Breast epithelium (tissue), 4 donors: ENCODE measurements around the gene UBE2J1. TPM values are rescaled to one million over a fixed set of nuclear protein-coding genes. Genes with fewer than 3 reads are reported as not detected.

Source experiments
- DNase-seq, 2 donors: peaks; one replicate each; pipeline ENCODE4 v3.0.0-alpha.2; 2019; ENCODE audit warnings: low spot score in 2 of 2
- H3K27ac ChIP-seq, 2 donors: fragments of 200-600 bp; sonication (generic) in 1 of 2; one replicate each; pipeline ENCODE4 v1.5.1; 2016 to 2019; ENCODE audit warnings: mild to moderate bottlenecking in 1 of 2
- H3K27me3 ChIP-seq, 2 donors: fragments of 200-600 bp; sonication (generic) in 1 of 2; one replicate each; pipeline versions ENCODE4 v1.5.1 to v1.6.0; 2017 to 2019; ENCODE audit warnings: control low read depth in 1 of 2, mild to moderate bottlenecking in 1 of 2
- H3K36me3 ChIP-seq: fragments of 200-600 bp; one replicate; pipeline ENCODE4 v1.5.1; 2019
- H3K4me1 ChIP-seq, 2 donors: fragments of 200-600 bp; sonication (generic); one replicate each; pipeline ENCODE4 v1.5.1; 2016 to 2019; ENCODE audit warnings: control low read depth in 1 of 2
- H3K4me3 ChIP-seq, 3 donors: fragments of 200-600 bp; sonication (generic); 1 replicate in 2 of 3; 2 replicates in 1 of 3; pipeline ENCODE4 v1.5.1; 2016 to 2019; ENCODE audit warnings: mild to moderate bottlenecking in 3 of 3, moderate library complexity in 2 of 3
- H3K9me3 ChIP-seq, 2 donors: fragments of 200-600 bp; sonication (generic) in 1 of 2; one replicate each; pipeline ENCODE4 v1.5.1; 2016 to 2019; ENCODE audit warnings: control low read depth in 1 of 2
- CTCF ChIP-seq, 3 donors: fragments of 450-650 bp; IDR thresholded peaks; one replicate each; pipeline ENCODE4 v1.5.1; 2016 to 2017; ENCODE audit warnings: antibody characterized with exemption in 3 of 3, mild to moderate bottlenecking in 3 of 3, moderate library complexity in 3 of 3
- POLR2A ChIP-seq: fragments of 450-650 bp; IDR thresholded peaks from one replicate; pipeline ENCODE4 v1.6.1; 2016; ENCODE audit warnings: antibody characterized with exemption, mild to moderate bottlenecking, moderate library complexity
- POLR2AphosphoS5 ChIP-seq, 3 donors: sonication (generic); formaldehyde crosslinking; IDR thresholded peaks; one replicate each; pipeline ENCODE4 v1.6.1; 2017; ENCODE audit warnings: antibody characterized with exemption in 3 of 3
- intact Hi-C: fragments of 100-400 bp; cut with DNase I; formaldehyde crosslinking; loops from one replicate; pipeline ENCODE4 v1.15.1; 2023; ENCODE audit warnings: low total_unique reads
- total RNA-seq, 3 donors: library from RNA; depleted of rRNA; stranded (reverse); fragments of >200 nt; gene quantifications; one replicate each; pipeline ENCODE4 v1.1.0, GENCODE V29; 2016

The UBE2J1 gene
- total RNA-seq, 3 donors from 2014 or later, result 23.4 to 40.1 (median 34.4) TPM

- H3K4me1 ChIP-seq, result no peaks in the 10 kb centered on the region
- H3K27me3 ChIP-seq, result no peaks in the 10 kb centered on the region
- intact Hi-C loops, result no loop called here
- TF ChIP-seq POLR2AphosphoS5 (IDR thresholded peaks at IDR 0.05) (no peak), POLR2A (no peak), CTCF (IDR thresholded peaks at IDR 0.05) (no peak)
- no peak overlapping the region for H3K27ac ChIP-seq
- no peaks in the 10 kb centered on the region for H3K9me3 ChIP-seq
- H3K36me3 ChIP-seq, result no peaks in the 10 kb centered on the region
- no peak for DNase-seq
- H3K4me3 ChIP-seq, result no peak overlapping the region
Measured at GRCh38 chr6:89282749-89283148, 69.8 kb downstream of the UBE2J1 start.

GRCh38 chr6:89281779-89282246 is 70.7 kb downstream of the UBE2J1 start:
- H3K9me3 ChIP-seq, result no peaks in the 10 kb centered on the region
- no peaks in the 10 kb centered on the region for H3K27me3 ChIP-seq
- TF ChIP-seq POLR2A (no peak), CTCF (IDR thresholded peaks at IDR 0.05) (no peak), POLR2AphosphoS5 (IDR thresholded peaks at IDR 0.05) (no peak)
- no peak overlapping the region for H3K4me3 ChIP-seq
- H3K36me3 ChIP-seq, result no peaks in the 10 kb centered on the region
- no peak overlapping the region for H3K27ac ChIP-seq
- no peaks in the 10 kb centered on the region for H3K4me1 ChIP-seq
- no peak for DNase-seq
- intact Hi-C loops, result no loop called here

GRCh38 chr6:89278956-89279355 is 73.6 kb downstream of the UBE2J1 start:
- Histone ChIP-seq H3K27ac (no peak overlapping the region), H3K36me3 (no peaks in the 10 kb centered on the region), H3K4me3 (no peak overlapping the region), H3K4me1 (no peaks in the 10 kb centered on the region), H3K9me3 (no peaks in the 10 kb centered on the region), H3K27me3 (no peaks in the 10 kb centered on the region)
- no peak for DNase-seq
- intact Hi-C loops, result no loop called here
- no peak for TF ChIP-seq POLR2AphosphoS5 (IDR thresholded peaks at IDR 0.05)
- no peak for TF ChIP-seq CTCF (IDR thresholded peaks at IDR 0.05)
- no peak for TF ChIP-seq POLR2A

Other genes with a start within 250 kb of the UBE2J1 start
- gene SRSF12, start 234.7 kb downstream of the UBE2J1 start, total RNA-seq, result 1 to 10 TPM in 1 of 3 donors, under 1 TPM in 1, not detected in 1; 0.98 to 1.8 TPM
- 10 to 100 TPM in 2 of 3 donors, 1 to 10 TPM in 1; 3.7 to 22.5 (median 21.3) TPM for gene PM20D2, start 206.7 kb downstream of the UBE2J1 start, total RNA-seq
- gene GABRR1, start 135.4 kb downstream of the UBE2J1 start, total RNA-seq, result not detected
- 1 to 10 TPM in 2 of 3 donors, under 1 TPM in 1; 0.32 to 3.3 (median 2.3) TPM for gene GABRR2, start 37.4 kb downstream of the UBE2J1 start, total RNA-seq
- 10 to 100 TPM; 12.8 to 38.6 (median 23.9) TPM for gene RRAGD, start 59.6 kb upstream of the UBE2J1 start, total RNA-seq
- 10 to 100 TPM in 2 of 3 donors, 1 to 10 TPM in 1; 9.6 to 23.7 (median 18.0) TPM for gene ANKRD6, start 80.4 kb upstream of the UBE2J1 start, total RNA-seq